Kidney (tissue), 14 donors: ENCODE data around the gene COL23A1. TPM values are rescaled to one million over a fixed set of nuclear protein-coding genes. Genes with fewer than 3 reads are reported as not detected.
A peak's percentile ranks its signal among the peaks of the same experiment; 100 is the strongest.

Source experiments
- DNase-seq, 5 donors: peaks; one replicate each; pipeline ENCODE4 v3.0.0-alpha.2; 2013 to 2020
- FAIRE-seq: peaks from 2 replicates; lab custom pipeline; 2012; peaks lifted over from hg19 to GRCh38; lab: Jason Lieb, UNC
- H3K27ac ChIP-seq, 2 donors: one replicate each; pipeline ENCODE4 v1.7.0; 2013; ENCODE audit warnings: low read depth in 2 of 2, low read length in 2 of 2, inconsistent platforms in 1 of 2
- H3K27me3 ChIP-seq: one replicate; pipeline ENCODE4 v1.7.1; 2013; ENCODE audit warnings: low read length, inconsistent platforms; ENCODE audit not compliant: control insufficient read depth, insufficient read depth
- H3K36me3 ChIP-seq, 3 donors: one replicate each; pipeline versions ENCODE4 v1.7.0 to v1.7.1; 2013; ENCODE audit warnings: low read length in 3 of 3, control low read depth in 1 of 3, inconsistent platforms in 1 of 3; ENCODE audit not compliant: insufficient read depth in 3 of 3, control insufficient read depth in 2 of 3
- H3K4me1 ChIP-seq, 3 donors: one replicate each; pipeline versions ENCODE4 v1.7.0 to v1.7.1; 2013; ENCODE audit warnings: low read length in 3 of 3, inconsistent platforms in 1 of 3, low read depth in 1 of 3; ENCODE audit not compliant: control insufficient read depth in 2 of 3, insufficient read depth in 2 of 3
- H3K4me3 ChIP-seq, 3 donors: one replicate each; pipeline versions ENCODE4 v1.7.0 to v1.8.1; 2013; ENCODE audit warnings: low read length in 3 of 3, control low read depth in 1 of 3, inconsistent platforms in 1 of 3
- H3K9ac ChIP-seq, 3 donors: one replicate each; pipeline versions ENCODE4 v1.7.0 to v1.7.1; 2013; ENCODE audit warnings: low read length in 3 of 3, control low read depth in 1 of 3, inconsistent platforms in 1 of 3
- H3K9me3 ChIP-seq, 3 donors: one replicate each; pipeline versions ENCODE4 v1.7.0 to v1.7.1; 2013; ENCODE audit warnings: low read length in 3 of 3, control low read depth in 1 of 3, inconsistent platforms in 1 of 3; ENCODE audit not compliant: control insufficient read depth in 2 of 3, insufficient read depth in 1 of 3
- CTCF ChIP-seq: IDR thresholded peaks from 3 replicates; pipeline ENCODE4 v1.5.1; 2012; ENCODE audit warnings: mild to moderate bottlenecking, moderate library complexity, borderline replicate concordance; ENCODE audit not compliant: insufficient read depth; ENCODE audit errors: extremely low read depth
- intact Hi-C: fragments of 100-400 bp; cut with DNase I; formaldehyde crosslinking; loops from one replicate; pipeline ENCODE4 v1.11.1; 2022
- polyA plus RNA-seq: library from polyadenylated mRNA; stranded (reverse); fragments of 350-450 nt; fragmentation: Illumina TruSeq; extraction: RNeasy Lipid Tissue Mini Kit (QIAGEN cat#74804); gene quantifications from one replicate; pipeline ENCODE4 v1.2.3, GENCODE V29; 2014; ENCODE audit warnings: low read depth, low replicate concordance; ENCODE audit not compliant: insufficient read depth
- total RNA-seq: library from RNA; stranded (reverse); fragmentation: NEBNext Ultra II Directional; extraction: Animal tissue kit (Norgen Biotek cat#: 25700); gene quantifications from one replicate; pipeline ENCODE4 v1.2.1, GENCODE V29; 2021
- donor health status: control.
- donor health status: control.
- donor health status: control.
- donor health status: control.
- donor health status: control.
- donor health status: DM: yes; HTN: yes; CAD: no.
- donor health status: Normal renal cell carcinoma (clear cell type).

Gene COL23A1
- total and polyA plus RNA-seq, 2 donors from 2014 or later, result 4.1 to 8.7 TPM

DNA sequence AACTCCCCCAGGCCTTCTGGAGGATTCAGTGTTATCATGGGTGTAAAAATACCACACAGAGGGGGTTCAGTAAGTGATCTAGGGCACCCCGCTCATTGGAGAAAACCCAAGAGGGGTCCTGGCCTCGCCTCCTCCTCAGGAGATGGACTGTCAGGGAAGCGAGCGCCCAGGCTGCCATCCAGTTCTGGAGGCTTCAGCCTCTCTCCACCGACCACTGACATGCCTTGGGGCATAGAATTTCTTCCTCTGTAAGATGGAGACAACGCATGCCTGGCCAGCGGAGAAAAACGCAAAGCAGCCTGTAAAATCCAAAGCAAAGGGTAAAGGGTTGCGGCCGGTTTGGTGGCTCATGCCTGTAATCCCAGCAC is 165.4 kb downstream of the COL23A1 start:
- Histone ChIP-seq H3K36me3 (no peaks in the 10 kb centered on the region), H3K4me1 (peaks cover 0 to 21% (median 7%) of the 10 kb centered on the region in 3 donors), H3K9ac (no peak overlapping the region), H3K4me3 (no peak overlapping the region), H3K27ac (no peak overlapping the region), H3K9me3 (no peaks in the 10 kb centered on the region), H3K27me3 (no peaks in the 10 kb centered on the region)
- no peak for TF ChIP-seq CTCF
- intact Hi-C loops, result no loop called here
- DNase-seq (peak in 1 of 5 donors; percentile 23), FAIRE-seq (no peak)

- Histone ChIP-seq H3K4me1 (peaks cover 0 to 15% (median 3%) of the 10 kb centered on the region in 3 donors), H3K9ac (no peak overlapping the region), H3K4me3 (no peak overlapping the region), H3K27me3 (no peaks in the 10 kb centered on the region), H3K9me3 (no peaks in the 10 kb centered on the region), H3K36me3 (no peaks in the 10 kb centered on the region), H3K27ac (no peak overlapping the region)
- DNase-seq, result peak in 4 of 5 donors; percentile 27 to 72 (median 61)
- intact Hi-C loops, result no loop called here
- FAIRE-seq, result no peak
- TF ChIP-seq CTCF, result no peak
Observed at GRCh38 chr5:178423901-178424809, 166.0 kb downstream of the COL23A1 start.

DNA sequence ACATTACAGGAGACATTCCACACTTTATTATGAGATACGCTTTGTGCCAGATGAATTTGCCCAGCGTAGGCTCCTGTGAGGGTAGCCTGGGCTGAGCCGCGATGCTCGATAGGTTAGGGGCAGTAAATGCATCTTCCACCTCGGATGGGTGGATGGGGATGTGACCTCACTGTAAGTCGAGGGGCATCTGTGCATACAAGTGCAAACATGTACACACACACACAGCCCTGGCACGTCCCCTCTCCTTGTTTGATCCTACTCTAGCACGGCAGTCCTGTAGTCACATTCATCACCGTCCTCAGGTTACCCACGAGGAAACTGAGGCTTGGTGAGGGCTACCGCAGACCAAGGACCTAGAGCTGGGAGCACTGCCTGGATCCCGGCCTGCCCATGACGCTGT is 166.8 kb downstream of the COL23A1 start:
- Histone ChIP-seq H3K4me1 (peaks cover 0 to 8% (median 0%) of the 10 kb centered on the region in 3 donors), H3K9ac (no peak overlapping the region), H3K4me3 (no peak overlapping the region), H3K9me3 (no peaks in the 10 kb centered on the region), H3K27me3 (no peaks in the 10 kb centered on the region), H3K36me3 (no peaks in the 10 kb centered on the region), H3K27ac (no peak overlapping the region)
- DNase-seq (peak in 1 of 5 donors; percentile 43), FAIRE-seq (no peak)
- no peak for TF ChIP-seq CTCF
- intact Hi-C loops, result no loop called here
